ENCODE data around the gene SLC16A12.
"Not testable (repeated sequence)": the region's sequence is repeated elsewhere in the genome, so short reads cannot be mapped to it uniquely, and the experiment has no call there.

The SLC16A12 gene

DNA sequence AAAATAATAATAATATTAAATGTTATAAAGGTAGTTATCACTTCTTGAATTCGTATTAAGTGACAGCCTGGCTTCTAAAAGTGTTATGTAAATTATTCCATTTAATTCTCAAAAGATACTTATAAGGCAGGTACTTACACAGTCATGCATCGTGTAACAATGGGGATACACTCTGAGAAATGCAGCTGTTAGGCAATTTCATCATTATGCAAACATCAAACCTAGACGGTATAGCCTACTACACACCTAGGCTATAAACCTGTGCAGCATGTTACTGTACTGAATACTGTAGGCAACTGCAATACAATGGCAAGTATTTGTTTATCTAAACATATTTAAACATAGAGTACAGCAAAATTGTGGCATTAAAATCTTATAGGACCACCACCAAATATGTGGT, 141.5 kb downstream of the SLC16A12 start:
- Histone ChIP-seq H3K27ac (no peak overlapping the region), H3K27me3 (replicated peaks) (no peaks in the 10 kb centered on the region), H3K4me3 (ENCODE audit: low read depth, low read length) (no peak overlapping the region), H3K36me3 (replicated peaks) (no peaks in the 10 kb centered on the region)
- TF ChIP-seq, protein P1, sequence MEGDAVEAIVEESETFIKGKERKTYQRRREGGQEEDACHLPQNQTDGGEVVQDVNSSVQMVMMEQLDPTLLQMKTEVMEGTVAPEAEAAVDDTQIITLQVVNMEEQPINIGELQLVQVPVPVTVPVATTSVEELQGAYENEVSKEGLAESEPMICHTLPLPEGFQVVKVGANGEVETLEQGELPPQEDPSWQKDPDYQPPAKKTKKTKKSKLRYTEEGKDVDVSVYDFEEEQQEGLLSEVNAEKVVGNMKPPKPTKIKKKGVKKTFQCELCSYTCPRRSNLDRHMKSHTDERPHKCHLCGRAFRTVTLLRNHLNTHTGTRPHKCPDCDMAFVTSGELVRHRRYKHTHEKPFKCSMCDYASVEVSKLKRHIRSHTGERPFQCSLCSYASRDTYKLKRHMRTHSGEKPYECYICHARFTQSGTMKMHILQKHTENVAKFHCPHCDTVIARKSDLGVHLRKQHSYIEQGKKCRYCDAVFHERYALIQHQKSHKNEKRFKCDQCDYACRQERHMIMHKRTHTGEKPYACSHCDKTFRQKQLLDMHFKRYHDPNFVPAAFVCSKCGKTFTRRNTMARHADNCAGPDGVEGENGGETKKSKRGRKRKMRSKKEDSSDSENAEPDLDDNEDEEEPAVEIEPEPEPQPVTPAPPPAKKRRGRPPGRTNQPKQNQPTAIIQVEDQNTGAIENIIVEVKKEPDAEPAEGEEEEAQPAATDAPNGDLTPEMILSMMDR (IDR thresholded peaks at IDR 0.05; ENCODE audit: low read depth, low read length, missing control alignments), result no peak
- no peak for DNase-seq
- in situ Hi-C loops (cut with HindIII; ENCODE audit: low pct_ligation_motif_present, low sequenced_read_pairs), result no loop called here

DNA sequence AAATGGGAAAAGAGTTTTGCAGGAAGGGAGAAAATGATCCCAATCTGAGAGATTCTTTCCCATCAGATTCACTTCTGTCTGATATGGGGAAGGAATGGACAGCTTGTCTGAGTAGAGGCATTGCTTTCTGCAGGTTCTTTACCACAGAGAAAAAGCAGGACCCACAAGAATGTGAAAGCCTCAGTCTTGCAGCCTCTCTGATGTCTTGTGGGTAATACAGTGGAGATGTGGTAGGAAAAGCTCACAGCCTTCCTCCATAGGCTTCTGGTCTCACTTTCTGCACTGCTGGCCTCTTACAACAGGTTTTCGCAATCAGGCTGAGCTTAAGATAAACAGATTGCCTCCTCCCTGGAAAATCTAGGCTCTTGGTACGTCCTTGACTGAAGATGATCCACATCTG, 142.4 kb downstream of the SLC16A12 start:
- TF ChIP-seq, protein P1 (IDR thresholded peaks at IDR 0.05; ENCODE audit: low read depth, low read length, missing control alignments), result no peak
- H3K27me3 ChIP-seq (replicated peaks), result no peaks in the 10 kb centered on the region
- H3K36me3 ChIP-seq (replicated peaks), result no peaks in the 10 kb centered on the region
- in situ Hi-C loops (cut with HindIII; ENCODE audit: low pct_ligation_motif_present, low sequenced_read_pairs), result no loop called here
- peak; percentile 65 for DNase-seq
- no peak overlapping the region for H3K27ac ChIP-seq
- peak overlapping the region; percentile 59 for H3K4me3 ChIP-seq (ENCODE audit: low read depth, low read length)

DNA sequence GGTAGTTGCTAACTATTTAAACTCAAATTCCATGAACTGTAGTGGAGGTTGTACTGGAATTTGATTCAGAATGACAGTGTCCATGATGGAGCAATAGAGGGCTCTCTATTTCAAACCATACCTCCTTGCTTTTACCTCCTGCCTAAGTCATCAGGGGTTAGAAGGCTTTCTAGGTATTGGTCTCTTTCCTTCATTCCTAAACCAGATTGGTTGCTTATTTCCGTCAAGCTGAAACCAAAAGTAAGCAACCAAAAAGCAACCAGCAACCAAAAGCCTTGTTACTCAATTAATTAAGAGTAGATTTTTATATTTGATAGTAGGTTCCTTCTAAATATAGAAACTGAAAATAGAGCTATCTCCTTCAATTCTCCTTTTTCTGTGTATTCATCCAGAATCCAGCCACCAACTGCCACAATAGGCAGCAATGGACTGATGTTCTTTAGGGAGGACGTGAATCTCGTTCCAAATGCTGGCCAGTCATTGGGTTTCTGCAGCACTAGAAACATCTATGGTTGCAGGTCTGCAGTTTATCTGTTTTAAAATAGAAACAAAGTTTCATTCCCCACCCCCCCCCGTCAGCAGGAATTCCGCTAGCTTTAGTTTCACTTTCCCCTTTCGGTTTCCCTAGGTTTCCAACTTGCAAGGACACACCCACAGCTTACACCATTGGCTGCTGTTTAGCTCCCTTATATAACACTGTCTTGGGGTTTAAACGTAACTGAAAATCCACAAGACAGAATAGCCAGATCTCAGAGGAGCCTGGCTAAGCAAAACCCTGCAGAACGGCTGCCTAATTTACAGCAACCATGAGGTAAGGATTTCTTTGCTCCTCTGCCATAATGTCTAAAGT, 143.3 kb downstream of the SLC16A12 start, which contains the start of gene IFIT1:
Gene IFIT1, plus strand, starts transcription at position 717 of the 850 bp plus-strand sequence. Its CDS starts 90 bp downstream, at position 807.
- TF ChIP-seq, protein P1 (IDR thresholded peaks at IDR 0.05; ENCODE audit: low read depth, low read length, missing control alignments), result no peak
- Histone ChIP-seq H3K27ac (peak within 1 kb of the TSS; percentile 68), H3K36me3 (replicated peaks) (no peaks in the 10 kb centered on the region), H3K27me3 (replicated peaks) (no peaks in the 10 kb centered on the region), H3K4me3 (ENCODE audit: low read depth, low read length) (peak within 1 kb of the TSS; percentile 59)
- peak; percentile 78 for DNase-seq
- in situ Hi-C loops (cut with HindIII; ENCODE audit: low pct_ligation_motif_present, low sequenced_read_pairs), result no loop called here

DNA sequence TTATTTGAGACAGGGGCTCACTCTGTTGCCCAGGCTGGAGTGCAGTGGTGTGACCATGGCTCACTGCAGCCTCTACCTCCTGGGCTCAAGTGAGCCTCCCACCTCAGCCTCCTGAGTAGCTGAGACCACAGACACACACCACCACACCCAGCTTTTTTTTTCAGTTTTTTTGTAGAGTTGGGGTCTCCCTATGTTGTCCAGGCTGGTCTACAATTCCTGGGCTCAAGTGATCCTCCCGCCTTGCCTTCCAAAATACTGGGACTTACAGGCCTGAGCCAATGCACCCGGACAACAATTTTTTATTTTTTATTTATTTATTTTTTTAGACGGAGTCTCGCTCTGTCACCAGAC, 144.2 kb downstream of the SLC16A12 start:
- in situ Hi-C loops (cut with HindIII; ENCODE audit: low pct_ligation_motif_present, low sequenced_read_pairs), result not testable (repeated sequence)

DNA sequence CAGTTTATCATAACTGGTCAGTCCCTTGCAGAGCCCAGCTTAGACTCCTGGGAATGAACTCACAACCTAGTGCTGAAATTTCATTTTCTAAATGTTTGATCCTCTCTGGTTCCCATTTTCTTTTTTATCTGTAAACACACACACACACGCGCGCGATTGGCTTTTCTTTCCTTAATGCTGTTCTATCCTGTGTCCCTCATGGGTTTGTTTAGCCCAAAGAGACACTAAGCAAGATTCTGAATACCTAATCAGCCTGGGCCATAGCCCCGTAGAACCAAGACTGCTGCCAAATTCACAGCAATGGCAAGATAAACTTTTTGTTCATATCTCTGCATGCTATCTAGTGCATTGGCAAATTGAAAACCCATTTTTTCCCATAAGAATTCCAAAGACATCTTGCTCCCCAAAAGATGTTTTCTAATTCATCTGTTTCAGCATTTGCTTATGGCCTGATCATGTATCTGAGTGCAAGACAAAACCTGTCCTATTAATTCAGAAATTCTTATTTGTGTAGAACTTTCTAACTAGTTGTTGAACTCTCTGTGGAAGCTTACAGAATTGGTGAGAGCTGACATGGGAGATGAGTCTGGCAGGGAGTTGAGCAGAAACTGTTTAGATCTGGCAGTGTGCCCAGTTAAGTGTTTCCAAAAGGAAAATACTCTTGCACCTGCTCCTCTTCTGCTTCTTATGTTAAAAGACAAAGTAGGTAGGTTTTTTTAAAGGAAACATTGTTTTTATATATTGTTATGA, 144.7 kb downstream of the SLC16A12 start:
- TF ChIP-seq, protein P1 (IDR thresholded peaks at IDR 0.05; ENCODE audit: low read depth, low read length, missing control alignments), result no peak
- Histone ChIP-seq H3K27ac (no peak overlapping the region), H3K36me3 (replicated peaks) (no peaks in the 10 kb centered on the region), H3K27me3 (replicated peaks) (no peaks in the 10 kb centered on the region), H3K4me3 (ENCODE audit: low read depth, low read length) (no peak overlapping the region)
- no peak for DNase-seq
- in situ Hi-C loops (cut with HindIII; ENCODE audit: low pct_ligation_motif_present, low sequenced_read_pairs), result no loop called here

More for the DNA sequence above, 144.2 kb downstream of the SLC16A12 start:
- not testable (repeated sequence) for DNase-seq; H3K4me3 ChIP-seq (ENCODE audit: low read depth, low read length); H3K27me3 ChIP-seq (replicated peaks); H3K27ac ChIP-seq; H3K36me3 ChIP-seq (replicated peaks)

DNA sequence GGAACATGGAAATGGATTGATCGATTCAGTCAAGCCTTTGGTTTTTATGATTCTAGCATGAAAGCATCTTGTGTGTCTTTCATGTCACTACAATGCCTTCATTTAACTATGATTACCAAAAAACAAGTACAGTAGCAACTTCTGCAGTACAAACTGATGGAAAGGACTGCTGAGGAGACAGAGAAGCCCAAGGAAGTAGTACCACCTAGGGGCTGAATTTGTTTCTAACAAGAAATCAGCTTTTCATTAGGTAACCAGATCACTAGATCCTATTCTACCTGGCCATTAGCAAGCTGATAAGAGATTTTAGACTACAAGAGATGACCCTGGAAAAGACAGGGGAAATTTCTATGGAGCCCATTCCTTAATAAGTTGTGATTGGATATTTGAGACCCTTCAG, 146.1 kb downstream of the SLC16A12 start:
- DNase-seq, result no peak
- Histone ChIP-seq H3K27me3 (replicated peaks) (no peaks in the 10 kb centered on the region), H3K27ac (no peak overlapping the region), H3K36me3 (replicated peaks) (no peaks in the 10 kb centered on the region), H3K4me3 (ENCODE audit: low read depth, low read length) (no peak overlapping the region)
- in situ Hi-C loops (cut with HindIII; ENCODE audit: low pct_ligation_motif_present, low sequenced_read_pairs), result no loop called here
- TF ChIP-seq, protein P1 (IDR thresholded peaks at IDR 0.05; ENCODE audit: low read depth, low read length, missing control alignments), result peak; percentile 54

Data from brain microvascular endothelial cell (primary cell).